OCI-LY7 (cell line): ENCODE data around the gene ANKRD13C. TPM values are rescaled to one million over a fixed set of nuclear protein-coding genes. Genes with fewer than 3 reads are reported as not detected.

ENCODE experiments used
- Bru-seq: library from RNA; stranded (reverse); fragments of 400-500 nt; gene quantifications from one replicate; lab custom pipeline; 2021; lab: Mats Ljungman, UMichigan
- BruChase-seq, 2 experiments: library from RNA; stranded (reverse); fragments of 400-500 nt; gene quantifications; one replicate each; lab custom pipeline; 2021; lab: Mats Ljungman, UMichigan
- BruUV-seq: library from RNA; stranded (reverse); fragments of 400-500 nt; replicated peaks from 2 replicates; lab custom pipeline; 2021; lab: Mats Ljungman, UMichigan
- CTCF ChIA-PET: fragments of 300-600 bp; sonication (Branson Sonifier 250); formaldehyde crosslinking; loops from one replicate; lab custom pipeline; 2022; ENCODE audit warnings: antibody characterized with exemption; ENCODE audit not compliant: unreplicated experiment; lab: Charles Lee
- POLR2A ChIA-PET: fragments of 300-600 bp; sonication (Branson Sonifier 250); formaldehyde crosslinking; loops from one replicate; lab custom pipeline; 2022; ENCODE audit warnings: antibody characterized with exemption; lab: Charles Lee
- DNase-seq: peaks from one replicate; pipeline ENCODE4 v3.0.0-alpha.2; 2015; ENCODE audit warnings: low spot score
- H2AFZ ChIP-seq: fragments of 200-600 bp; sonication (generic), shearing (Covaris generic); 2 replicates; pipeline ENCODE4 v1.6.1; 2014; ENCODE audit warnings: mild to moderate bottlenecking, antibody characterized with exemption, low read length, moderate library complexity
- H3K27ac ChIP-seq: fragments of 200-600 bp; sonication (generic); 2 replicates; pipeline ENCODE4 v1.5.1; 2014; ENCODE audit warnings: mixed run types, low read depth, mild to moderate bottlenecking, moderate library complexity, low read length, inconsistent platforms; ENCODE audit not compliant: poor library complexity, severe bottlenecking
- H3K36me3 ChIP-seq: fragments of 200-600 bp; sonication (generic); 2 replicates; pipeline ENCODE4 v1.6.1; 2014; ENCODE audit warnings: mild to moderate bottlenecking, antibody characterized with exemption, low read length, moderate library complexity, mixed read lengths; ENCODE audit not compliant: insufficient read depth
- H3K4me1 ChIP-seq: fragments of 200-600 bp; sonication (generic); 2 replicates; pipeline ENCODE4 v1.5.1; 2014; ENCODE audit warnings: mild to moderate bottlenecking, low read length; ENCODE audit not compliant: insufficient read depth, poor library complexity, severe bottlenecking
- H3K4me2 ChIP-seq: fragments of 200-600 bp; sonication (generic); 2 replicates; pipeline ENCODE4 v1.6.1; 2014; ENCODE audit warnings: mild to moderate bottlenecking, low read length
- H3K4me3 ChIP-seq: fragments of 200-600 bp; sonication (generic); 2 replicates; pipeline ENCODE4 v1.5.1; 2014; ENCODE audit warnings: mild to moderate bottlenecking, low read depth, low read length; ENCODE audit not compliant: poor library complexity, severe bottlenecking
- H3K79me2 ChIP-seq: fragments of 200-600 bp; sonication (generic); 2 replicates; pipeline ENCODE4 v1.6.1; 2016; ENCODE audit warnings: low read depth, mild to moderate bottlenecking, low read length, moderate library complexity, mixed read lengths; ENCODE audit not compliant: insufficient read depth
- H3K9me2 ChIP-seq: fragments of 200-600 bp; sonication (generic); 2 replicates; pipeline ENCODE4 v1.6.1; 2016; ENCODE audit warnings: mild to moderate bottlenecking, low read length, mixed read lengths; ENCODE audit not compliant: insufficient read depth
- H3K9me3 ChIP-seq: fragments of 200-600 bp; sonication (generic); 2 replicates; pipeline ENCODE4 v1.6.1; 2014; ENCODE audit warnings: mild to moderate bottlenecking, mixed run types, low read length, mixed read lengths
- H4K20me1 ChIP-seq: fragments of 200-600 bp; sonication (generic); 2 replicates; pipeline ENCODE4 v1.6.1; 2014; ENCODE audit warnings: mild to moderate bottlenecking, antibody characterized with exemption, low read length, moderate library complexity, mixed read lengths; ENCODE audit not compliant: insufficient read depth
- CTCF ChIP-seq: fragments of 200-600 bp; sonication (generic); conservative IDR thresholded peaks from 2 replicates; pipeline ENCODE4 v1.5.1; 2014; ENCODE audit warnings: mild to moderate bottlenecking, antibody characterized with exemption, low read length, moderate library complexity, mixed read lengths
- EZH2phosphoT487 ChIP-seq: fragments of 200-600 bp; sonication (generic); IDR thresholded peaks from 2 replicates; pipeline ENCODE4 v1.6.1; 2018; ENCODE audit warnings: low read depth, borderline replicate concordance, mild to moderate bottlenecking, mixed run types, antibody characterized with exemption, low read length, moderate library complexity, mixed read lengths
- intact Hi-C: fragments of 100-400 bp; cut with micrococcal nuclease; formaldehyde crosslinking; loops from one replicate; pipeline ENCODE4 v1.10.0; 2022; ENCODE audit not compliant: unreplicated experiment
- long read RNA-seq: library from polyadenylated mRNA; stranded (forward); transcript quantifications from one replicate; pipeline ENCODE4 v2.0.0, GENCODE V29; 2022
- total RNA-seq, 2 experiments: library from RNA; depleted of rRNA in 1 of 2; stranded (reverse); fragments of >200 nt in 1 of 2; shearing (Covaris generic) in 1 of 2; gene quantifications; 2 replicates each; pipeline ENCODE4 v1.2.3, GENCODE V29; 2014 to 2022

The ANKRD13C gene
- total RNA-seq (2014; rRNA removed; shearing (Covaris generic)) = 22.1 and 25.0 TPM in 2 replicates
- 17.3 and 20.2 TPM in 2 replicates for total RNA-seq (2022)
- percentile 80 among the genes with signal in this experiment for Bru-seq, nascent RNA
- percentile 70 among the genes with signal in this experiment for BruChase-seq, experiment 1, labeled RNA remaining after a 6-hour chase
- BruChase-seq, experiment 2, labeled RNA remaining after a 2-hour chase = percentile 74 among the genes with signal in this experiment
- long read RNA-seq, full-length matches to known transcripts = 18 of 47 reads
- long read RNA-seq, partial matches to known transcripts = 4 of 47 reads
- long read RNA-seq, other reads (novel, unspliced or antisense) = 25 of 47 reads

DNA sequence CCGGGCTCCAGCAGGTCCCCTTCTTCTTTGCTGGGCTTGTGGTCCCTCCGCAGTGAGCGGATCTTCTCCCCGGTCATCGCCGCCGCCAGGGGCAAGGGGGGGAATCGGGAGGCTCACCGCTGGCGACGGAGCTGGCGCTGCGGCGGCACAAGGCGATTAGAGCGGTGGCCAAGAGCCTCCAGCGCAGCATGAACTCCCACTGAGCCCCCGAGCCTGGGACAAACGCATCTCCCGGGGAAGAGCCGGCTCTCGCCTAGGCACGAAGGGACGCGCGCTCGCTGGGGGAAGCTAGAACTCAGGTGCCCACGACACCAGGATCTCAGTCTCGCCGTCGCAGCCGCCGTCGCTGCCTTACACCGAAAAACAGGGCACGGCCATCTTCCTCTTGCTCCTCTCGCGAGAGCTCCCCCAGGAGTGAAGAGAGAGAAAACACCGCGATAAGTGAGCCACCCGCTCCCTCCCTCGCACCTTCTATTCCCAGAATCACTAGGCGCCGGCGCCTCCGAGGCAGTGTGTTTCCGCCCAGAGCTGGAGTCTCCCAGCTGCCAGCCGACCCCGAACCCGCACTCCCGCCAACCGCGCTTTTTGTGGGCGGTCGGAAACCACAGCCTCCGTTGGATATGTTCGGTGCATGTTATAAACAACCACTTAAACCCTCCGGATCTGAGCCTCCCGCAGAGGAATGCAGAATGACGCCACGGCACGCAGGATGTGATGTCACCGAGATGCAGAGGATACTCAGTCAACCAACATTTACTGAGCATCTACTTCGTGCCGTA is at the start of gene ANKRD13C:
TSS of gene ANKRD13C (minus strand) at position 391 of the 779 bp plus-strand sequence. CDS start at position 77, 314 bp downstream.
- peaks cover 60% of the 10 kb centered on the region for H3K79me2 ChIP-seq
- BruUV-seq = no TSS peak
- CTCF ChIA-PET = no interaction called here

DNA sequence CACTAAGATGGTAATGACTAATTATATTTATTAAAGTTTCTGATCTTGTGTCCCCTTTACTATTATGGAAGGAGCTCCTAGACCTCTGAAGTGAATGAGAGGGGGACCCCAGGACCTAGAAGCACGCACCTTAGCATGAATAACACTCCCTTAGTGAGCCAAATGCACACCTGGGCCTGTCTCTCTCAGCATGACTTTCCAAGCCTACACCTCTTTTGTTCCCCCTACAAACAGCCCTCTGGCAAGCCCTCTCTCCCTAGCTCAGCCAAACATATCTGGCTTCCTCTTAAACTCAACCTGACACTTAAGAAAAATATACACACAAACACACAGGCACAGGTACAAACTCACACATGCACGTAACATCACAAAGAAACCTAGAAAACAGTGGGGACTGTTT is 49.2 kb upstream of the ANKRD13C start:
- no peak for DNase-seq
- H3K4me3 ChIP-seq = no peak overlapping the region
- no peaks in the 10 kb centered on the region for H3K36me3 ChIP-seq
- CTCF ChIA-PET = no interaction called here
- H3K79me2 ChIP-seq = no peaks in the 10 kb centered on the region
- H3K4me2 ChIP-seq = no peak overlapping the region
- intact Hi-C loops = no loop called here
- H3K4me1 ChIP-seq = no peaks in the 10 kb centered on the region
- POLR2A ChIA-PET = interaction anchor here (4.2 kb wide), 1 partner anchor 8 kb away, joined by 34 read pairs; the partner anchor contains the start of gene CTH
- no peaks in the 10 kb centered on the region for H3K9me3 ChIP-seq
- H2AFZ ChIP-seq = no peak overlapping the region
- H4K20me1 ChIP-seq = no peaks in the 10 kb centered on the region
- TF ChIP-seq CTCF = no peak
- H3K27ac ChIP-seq = no peak overlapping the region
- BruUV-seq = no TSS peak
- H3K9me2 ChIP-seq = no peaks in the 10 kb centered on the region

More for the DNA sequence above, at the start of gene ANKRD13C:
- no peaks in the 10 kb centered on the region for H3K9me3 ChIP-seq
- H3K4me3 ChIP-seq = peak within 1 kb of the TSS; percentile 74
- H3K4me1 ChIP-seq = peaks cover 16% of the 10 kb centered on the region
- DNase-seq = peak; percentile 96
- TF ChIP-seq CTCF = no peak
- TF ChIP-seq EZH2phosphoT487 = no peak
- intact Hi-C loops = loop anchor here (1.0 to 5.0 kb wide), 3 partner anchors 56 to 147 kb away; partner anchors contain the start of genes LRRC40 and SRSF11
- peak within 1 kb of the TSS; percentile 86 for H3K4me2 ChIP-seq
- H2AFZ ChIP-seq = peak within 1 kb of the TSS; percentile 95
- H3K9me2 ChIP-seq = no peaks in the 10 kb centered on the region
- H4K20me1 ChIP-seq = peaks cover 10% of the 10 kb centered on the region; the same call in 1 of the 2 replicates
- peaks cover 18% of the 10 kb centered on the region for H3K36me3 ChIP-seq
- H3K27ac ChIP-seq = peak within 1 kb of the TSS; percentile 76
- POLR2A ChIA-PET = interaction anchor here (0.6 to 3.9 kb wide), 10 partner anchors 10 to 722 kb away, joined by 3 to 43 read pairs (median 3); partner anchors contain the start of gene CTH
